ENCODE results near the gene SLFN12.

Gene SLFN12

DNA sequence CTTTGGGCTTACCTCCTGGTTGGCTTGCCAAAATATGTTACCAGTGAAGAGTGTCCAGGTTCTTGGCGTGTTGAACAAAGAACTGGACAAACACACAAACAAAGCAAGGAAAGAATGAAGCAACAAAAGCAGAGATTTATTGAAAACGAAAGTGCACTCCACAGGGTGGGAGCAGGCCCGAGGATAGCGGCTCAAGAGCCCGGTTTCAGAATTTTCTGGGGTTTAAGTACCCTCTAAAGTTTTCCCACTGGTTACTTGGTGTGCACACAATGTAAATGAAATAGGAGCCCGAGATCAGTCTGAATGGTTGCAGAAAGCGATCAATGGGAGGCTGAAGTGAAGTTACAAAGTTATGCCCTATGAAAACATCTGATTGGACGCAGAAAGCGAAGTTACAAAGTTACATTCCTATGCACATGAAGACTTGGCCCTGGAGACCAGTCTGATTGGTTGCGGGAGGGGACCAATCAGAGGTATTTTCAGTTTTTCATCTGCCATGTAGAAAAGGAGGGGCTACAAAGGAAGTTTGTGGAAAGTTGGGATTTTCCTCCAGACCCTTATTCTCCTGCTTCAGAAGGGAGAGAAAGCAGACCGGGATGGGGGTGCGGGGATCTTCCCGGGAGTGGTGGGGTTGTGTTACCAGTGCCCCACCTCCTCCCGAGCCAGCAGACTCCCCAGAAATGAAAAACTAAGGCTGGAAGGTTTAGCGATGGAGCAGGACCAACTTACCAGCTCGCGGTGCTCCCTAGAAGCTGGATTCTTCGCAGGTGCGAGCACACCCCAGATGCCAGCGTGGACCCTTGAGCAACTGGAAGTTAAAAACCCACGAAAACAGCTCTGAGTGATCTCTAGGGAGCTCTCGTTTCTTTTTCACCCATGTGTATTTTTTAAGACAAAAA, at the start of gene SLFN12:
Gene SLFN12, minus strand, starts transcription at position 325 of the 899 bp plus-strand sequence. CDS start 9,472 bp downstream, outside the sequence.
- CTCF ChIA-PET = interaction anchor here (1.0 to 1.9 kb wide), 3 partner anchors 9 to 61 kb away, joined by 3 to 9 read pairs (median 3); partner anchors contain the start of gene SLFN13
- TF ChIP-seq, protein P1, sequence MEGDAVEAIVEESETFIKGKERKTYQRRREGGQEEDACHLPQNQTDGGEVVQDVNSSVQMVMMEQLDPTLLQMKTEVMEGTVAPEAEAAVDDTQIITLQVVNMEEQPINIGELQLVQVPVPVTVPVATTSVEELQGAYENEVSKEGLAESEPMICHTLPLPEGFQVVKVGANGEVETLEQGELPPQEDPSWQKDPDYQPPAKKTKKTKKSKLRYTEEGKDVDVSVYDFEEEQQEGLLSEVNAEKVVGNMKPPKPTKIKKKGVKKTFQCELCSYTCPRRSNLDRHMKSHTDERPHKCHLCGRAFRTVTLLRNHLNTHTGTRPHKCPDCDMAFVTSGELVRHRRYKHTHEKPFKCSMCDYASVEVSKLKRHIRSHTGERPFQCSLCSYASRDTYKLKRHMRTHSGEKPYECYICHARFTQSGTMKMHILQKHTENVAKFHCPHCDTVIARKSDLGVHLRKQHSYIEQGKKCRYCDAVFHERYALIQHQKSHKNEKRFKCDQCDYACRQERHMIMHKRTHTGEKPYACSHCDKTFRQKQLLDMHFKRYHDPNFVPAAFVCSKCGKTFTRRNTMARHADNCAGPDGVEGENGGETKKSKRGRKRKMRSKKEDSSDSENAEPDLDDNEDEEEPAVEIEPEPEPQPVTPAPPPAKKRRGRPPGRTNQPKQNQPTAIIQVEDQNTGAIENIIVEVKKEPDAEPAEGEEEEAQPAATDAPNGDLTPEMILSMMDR (IDR thresholded peaks at IDR 0.05; ENCODE audit: control extremely low read depth, extremely low read depth, low read depth, missing control alignments) = no peak
- peak; percentile 78 for DNase-seq (ENCODE audit: extremely low spot score)
- POLR2A ChIA-PET = interaction anchor here (1.9 kb wide), 1 partner anchor 59 kb away, joined by 6 read pairs; the partner anchor contains the start of gene SLFN11

DNA sequence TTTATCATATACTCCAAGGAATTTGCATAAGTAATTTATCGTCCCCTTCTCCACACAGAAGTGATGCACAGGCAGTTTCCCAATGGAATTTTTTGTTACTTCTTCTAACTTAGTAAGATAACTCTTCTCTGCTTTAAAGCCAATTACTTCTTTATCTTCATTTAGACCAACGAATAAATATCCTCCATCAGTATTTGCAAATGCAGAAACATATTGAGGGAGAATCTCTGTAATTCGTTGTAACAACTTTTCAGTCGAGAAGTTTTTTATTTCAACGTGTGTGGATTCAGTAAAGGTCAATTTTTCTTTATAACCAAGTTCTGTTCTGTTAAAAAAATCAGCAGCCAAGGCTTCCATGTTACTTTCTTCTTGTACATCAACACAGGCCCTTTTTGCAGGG, 47.0 kb upstream of the SLFN12 start:
- TF ChIP-seq, protein P1 (IDR thresholded peaks at IDR 0.05; ENCODE audit: control extremely low read depth, extremely low read depth, low read depth, missing control alignments) = no peak
- DNase-seq (ENCODE audit: extremely low spot score) = no peak
- ChIA-PET CTCF (no interaction called here), POLR2A (no interaction called here)

DNA sequence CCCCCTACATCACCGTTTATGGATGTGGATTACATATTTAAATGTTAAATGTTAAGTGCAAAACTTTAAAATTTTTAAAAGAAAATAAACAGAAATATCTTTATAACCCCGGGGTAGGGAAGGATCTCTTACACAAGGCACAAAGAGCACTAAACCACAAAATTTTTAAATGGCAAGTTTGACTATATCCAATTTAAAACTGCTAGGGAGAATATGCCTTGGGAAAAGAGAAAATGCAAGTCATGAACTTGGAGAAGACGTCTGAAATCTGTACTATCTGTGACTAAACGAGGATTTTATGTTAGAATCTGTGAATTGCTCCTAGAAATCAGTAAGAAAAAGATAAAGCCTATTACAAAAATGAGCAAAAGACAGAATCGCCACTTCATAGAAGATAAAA, 44.9 kb upstream of the SLFN12 start:
- ChIA-PET POLR2A (no interaction called here), CTCF (no interaction called here)
- no peak for DNase-seq (ENCODE audit: extremely low spot score)
- TF ChIP-seq, protein P1 (IDR thresholded peaks at IDR 0.05; ENCODE audit: control extremely low read depth, extremely low read depth, low read depth, missing control alignments) = no peak

DNA sequence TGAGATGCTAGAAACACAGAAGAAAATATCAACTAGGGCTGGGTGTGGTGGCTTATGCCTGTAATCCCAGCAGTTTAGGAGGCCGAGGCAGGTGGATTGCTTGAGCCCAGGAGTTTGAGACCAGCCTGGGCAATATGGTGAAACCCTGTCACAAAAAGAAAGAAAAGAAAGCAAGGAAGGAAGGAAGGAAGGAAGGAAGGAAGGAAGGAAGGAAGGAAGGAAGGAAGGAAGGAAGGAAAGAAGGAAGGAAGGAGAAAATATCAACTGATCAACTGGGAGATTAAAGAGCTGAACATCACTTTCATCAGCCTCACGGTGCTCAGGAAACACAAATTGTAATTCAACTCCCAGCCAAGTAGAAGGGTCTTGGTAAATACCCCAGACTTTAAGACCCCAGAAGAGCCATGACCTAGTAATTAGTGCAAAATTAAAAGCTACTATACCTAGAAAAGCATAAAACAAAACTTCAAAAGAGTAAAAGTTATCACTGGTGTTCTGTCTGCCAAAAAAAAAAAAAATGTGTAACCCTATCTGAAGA, 44.1 kb upstream of the SLFN12 start:
- no peak for DNase-seq (ENCODE audit: extremely low spot score)
- TF ChIP-seq, protein P1 (IDR thresholded peaks at IDR 0.05; ENCODE audit: control extremely low read depth, extremely low read depth, low read depth, missing control alignments) = no peak
- POLR2A ChIA-PET = no interaction called here
- CTCF ChIA-PET = interaction anchor here (1.2 kb wide), 1 partner anchor 11 kb away, joined by 3 read pairs; no protein-coding TSS in a partner anchor

DNA sequence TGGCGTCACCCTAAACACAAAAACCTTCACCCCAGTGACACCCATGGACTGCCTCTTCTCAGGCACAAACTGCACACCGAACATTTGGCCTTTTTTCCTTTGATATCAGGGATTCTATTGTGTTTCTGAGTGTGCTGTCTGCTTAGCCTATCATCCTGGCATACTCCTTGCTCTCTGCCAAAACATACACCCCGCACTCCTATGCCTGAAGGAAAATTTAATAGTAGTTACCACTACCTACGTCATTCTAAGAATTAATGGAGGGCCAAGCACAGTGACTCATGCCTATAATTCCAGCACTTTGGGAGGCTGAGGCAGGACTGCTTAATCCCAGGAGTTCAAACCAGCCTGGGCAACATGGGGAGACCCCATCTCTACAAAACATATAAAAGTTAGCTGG, 36.2 kb upstream of the SLFN12 start:
- POLR2A ChIA-PET = no interaction called here
- CTCF ChIA-PET = no interaction called here
- no peak for DNase-seq (ENCODE audit: extremely low spot score)
- TF ChIP-seq, protein P1 (IDR thresholded peaks at IDR 0.05; ENCODE audit: control extremely low read depth, extremely low read depth, low read depth, missing control alignments) = no peak

DNA sequence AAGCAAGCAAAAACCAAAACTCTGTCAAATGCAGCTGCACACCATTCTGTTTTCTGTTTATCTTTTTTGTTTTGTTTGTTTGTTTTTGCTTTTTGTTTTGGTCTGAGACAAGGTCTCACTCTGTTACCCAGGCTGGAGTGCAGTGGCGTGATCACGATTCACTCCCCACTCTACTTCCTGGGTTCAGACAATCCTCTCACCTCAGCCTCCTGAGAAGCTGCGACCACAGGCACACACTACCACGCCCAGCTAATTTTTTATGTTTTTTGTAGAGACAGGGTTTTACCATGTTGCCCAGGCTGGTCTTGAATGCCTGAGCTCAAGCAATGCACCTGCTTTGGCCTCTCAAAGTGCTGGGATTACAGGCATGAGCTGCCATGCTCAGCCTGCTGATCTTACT, 35.5 kb upstream of the SLFN12 start:
- ChIA-PET CTCF (no interaction called here), POLR2A (no interaction called here)
- TF ChIP-seq, protein P1 (IDR thresholded peaks at IDR 0.05; ENCODE audit: control extremely low read depth, extremely low read depth, low read depth, missing control alignments) = no peak
- DNase-seq (ENCODE audit: extremely low spot score) = no peak

Data from GM10248 (cell line).